H1 (cell line): ENCODE results near the gene KIAA0586. TPM values are rescaled to one million over a fixed set of nuclear protein-coding genes. Genes with fewer than 3 reads are reported as not detected.

Experiments
- CTCF ChIA-PET: fragments of 300-600 bp; sonication (Branson Sonifier 250); formaldehyde crosslinking; loops from one replicate; lab custom pipeline; 2021; ENCODE audit not compliant: partially characterized antibody; lab: Charles Lee
- POLR2A ChIA-PET: fragments of 300-600 bp; sonication (Branson Sonifier 250); formaldehyde crosslinking; loops from one replicate; lab custom pipeline; 2021; ENCODE audit warnings: inconsistent platforms; ENCODE audit not compliant: partially characterized antibody; lab: Charles Lee
- DNase-seq, 2 experiments: peaks; one replicate each; pipeline versions ENCODE4 v3.0.0 to v3.0.0-alpha.2; 2010 to 2022; ENCODE audit warnings: low spot score in 2 of 2, low read depth in 1 of 2, mixed read lengths in 1 of 2
- FAIRE-seq: peaks from 2 replicates; lab custom pipeline; 2011; peaks lifted over from hg19 to GRCh38; lab: Jason Lieb, UNC
- H2AFZ ChIP-seq: 2 replicates; pipeline ENCODE4 v1.8.1; 2012; ENCODE audit warnings: low read length, inconsistent platforms
- H2AK5ac ChIP-seq: 2 replicates; pipeline ENCODE4 v1.6.1; 2013; ENCODE audit warnings: low read depth, low read length
- H2BK120ac ChIP-seq: replicated peaks from 2 replicates; pipeline ENCODE3; 2013; ENCODE audit warnings: low read depth, low read length, inconsistent platforms
- H2BK12ac ChIP-seq: 2 replicates; pipeline ENCODE4 v1.6.1; 2013; ENCODE audit warnings: low read depth, low read length
- H2BK15ac ChIP-seq: 2 replicates; pipeline ENCODE4 v1.6.1; 2013; ENCODE audit warnings: low read length
- H2BK20ac ChIP-seq: 2 replicates; pipeline ENCODE4 v1.6.1; 2013; ENCODE audit warnings: low read length
- H2BK5ac ChIP-seq: 2 replicates; pipeline ENCODE4 v1.6.1; 2013; ENCODE audit warnings: low read depth, low read length
- H3K14ac ChIP-seq: 2 replicates; pipeline ENCODE4 v1.6.1; 2013; ENCODE audit warnings: inconsistent platforms; ENCODE audit not compliant: insufficient read length
- H3K18ac ChIP-seq: 2 replicates; pipeline ENCODE4 v1.6.1; 2013; ENCODE audit warnings: low read length; ENCODE audit errors: extremely low read depth
- H3K23ac ChIP-seq: 2 replicates; pipeline ENCODE4 v1.6.1; 2013; ENCODE audit warnings: inconsistent platforms; ENCODE audit not compliant: insufficient read length
- H3K23me2 ChIP-seq: 2 replicates; pipeline ENCODE4 v1.6.1; 2013; ENCODE audit warnings: low read depth, low read length
- H3K27ac ChIP-seq: 2 replicates; pipeline ENCODE4 v1.6.1; 2011; ENCODE audit warnings: low read depth, low read length, inconsistent platforms
- H3K27me3 ChIP-seq, 4 experiments: replicated peaks in 1 of 4; 1 replicate in 1 of 4; 2 replicates in 3 of 4; pipeline versions ENCODE4 v1.6.1 to v1.8.1; 2011 to 2013; ENCODE audit warnings: low read length in 3 of 4, mild to moderate bottlenecking in 3 of 4, inconsistent platforms in 2 of 4, mixed read lengths in 2 of 4, moderate library complexity in 1 of 4; ENCODE audit not compliant: control insufficient read depth in 3 of 4, insufficient read depth in 3 of 4; ENCODE audit errors: extremely low read depth in 1 of 4
- H3K36me3 ChIP-seq, 4 experiments: 2 replicates each; pipeline versions ENCODE4 v1.6.1 to v1.8.1; 2011 to 2013; ENCODE audit warnings: mild to moderate bottlenecking in 4 of 4, low read length in 3 of 4, moderate library complexity in 2 of 4, control low read depth in 1 of 4, inconsistent platforms in 1 of 4; ENCODE audit not compliant: insufficient read depth in 4 of 4, control insufficient read depth in 2 of 4
- H3K4ac ChIP-seq: replicated peaks from 2 replicates; pipeline ENCODE3; 2013; ENCODE audit warnings: low read length, low read depth, mixed read lengths, inconsistent platforms; ENCODE audit not compliant: insufficient read length
- H3K4me1 ChIP-seq, 4 experiments: replicated peaks in 1 of 4; 1 replicate in 1 of 4; 2 replicates in 3 of 4; pipeline versions ENCODE4 v1.6.1 to v1.8.1; 2011 to 2013; ENCODE audit warnings: low read length in 3 of 4, inconsistent platforms in 2 of 4, mixed read lengths in 1 of 4; ENCODE audit not compliant: insufficient read depth in 4 of 4, control insufficient read depth in 3 of 4
- H3K4me2 ChIP-seq, 2 experiments: 2 replicates each; pipeline versions ENCODE4 v1.6.1 to v1.8.1; 2011 to 2013; ENCODE audit warnings: low read depth in 2 of 2, low read length in 2 of 2, control low read depth in 1 of 2, inconsistent platforms in 1 of 2, mild to moderate bottlenecking in 1 of 2; ENCODE audit not compliant: insufficient read depth in 1 of 2
- H3K4me3 ChIP-seq, 4 experiments: fragments of 200-600, 300-600 bp in 1 of 4; sonication (generic), shearing (Covaris generic), sonication (Bioruptor Twin) in 1 of 4; 2 replicates each; pipeline versions ENCODE4 v1.5.1 to v1.8.1; 2011 to 2016; ENCODE audit warnings: low read length in 4 of 4, low read depth in 3 of 4, control low read depth in 2 of 4, inconsistent platforms in 2 of 4, mild to moderate bottlenecking in 2 of 4, mixed read lengths in 1 of 4, moderate library complexity in 1 of 4; ENCODE audit not compliant: insufficient read depth in 2 of 4; ENCODE audit errors: extremely low read depth in 1 of 4
- H3K56ac ChIP-seq: replicated peaks from 2 replicates; pipeline ENCODE3; 2013; ENCODE audit warnings: low read depth, mild to moderate bottlenecking, mixed read lengths, low read length, inconsistent platforms; ENCODE audit not compliant: insufficient read length
- H3K79me1 ChIP-seq: 2 replicates; pipeline ENCODE4 v1.6.1; 2013; ENCODE audit warnings: low read depth, low read length, control low read depth
- H3K79me2 ChIP-seq, 2 experiments: 2 replicates each; pipeline versions ENCODE4 v1.6.1 to v1.8.1; 2012 to 2013; ENCODE audit warnings: low read length in 2 of 2, mild to moderate bottlenecking in 2 of 2, inconsistent platforms in 1 of 2; ENCODE audit not compliant: insufficient read depth in 2 of 2, control insufficient read depth in 1 of 2
- H3K9ac ChIP-seq, 4 experiments: replicated peaks in 1 of 4; 1 replicate in 1 of 4; 2 replicates in 3 of 4; pipeline versions ENCODE4 v1.6.1 to v1.8.1; 2011 to 2013; ENCODE audit warnings: low read depth in 3 of 4, low read length in 3 of 4, control low read depth in 2 of 4, mild to moderate bottlenecking in 2 of 4, moderate library complexity in 2 of 4, inconsistent platforms in 1 of 4; ENCODE audit errors: extremely low read depth in 1 of 4
- H3K9me3 ChIP-seq, 2 experiments: 2 replicates each; pipeline versions ENCODE4 v1.6.1 to v1.8.1; 2012 to 2013; ENCODE audit warnings: mild to moderate bottlenecking in 2 of 2, moderate library complexity in 2 of 2, control low read depth in 1 of 2, inconsistent platforms in 1 of 2, low read depth in 1 of 2, low read length in 1 of 2, mixed read lengths in 1 of 2; ENCODE audit not compliant: insufficient read depth in 2 of 2
- H4K20me1 ChIP-seq, 2 experiments: replicated peaks in 1 of 2; 2 replicates each; pipeline versions ENCODE3 to v1.8.1; 2011 to 2013; ENCODE audit warnings: inconsistent platforms in 2 of 2, low read length in 2 of 2, mild to moderate bottlenecking in 1 of 2; ENCODE audit not compliant: insufficient read depth in 2 of 2, control insufficient read depth in 1 of 2
- H4K5ac ChIP-seq: 2 replicates; pipeline ENCODE4 v1.6.1; 2013; ENCODE audit warnings: low read length, low read depth, mixed read lengths, inconsistent platforms; ENCODE audit not compliant: insufficient read length
- H4K8ac ChIP-seq: 2 replicates; pipeline ENCODE4 v1.8.0; 2013; ENCODE audit warnings: mild to moderate bottlenecking, moderate library complexity, low read length, inconsistent platforms; ENCODE audit not compliant: insufficient read depth; ENCODE audit errors: extremely low read depth
- H4K91ac ChIP-seq: replicated peaks from 2 replicates; pipeline ENCODE3; 2013; ENCODE audit warnings: low read length, mixed read lengths, inconsistent platforms; ENCODE audit not compliant: insufficient read length
- BACH1 ChIP-seq: IDR thresholded peaks from 2 replicates; pipeline ENCODE4 v1.6.1; 2012; ENCODE audit warnings: low read length, improper control_type of control experiment
- CHD2 ChIP-seq: IDR thresholded peaks from 2 replicates; pipeline ENCODE4 v1.6.1; 2012; ENCODE audit warnings: low read length, improper control_type of control experiment
- CTBP2 ChIP-seq: IDR thresholded peaks from 2 replicates; pipeline ENCODE4 v1.7.0; 2011; ENCODE audit warnings: borderline replicate concordance, mild to moderate bottlenecking, moderate library complexity, mixed read lengths, low read length; ENCODE audit not compliant: insufficient read depth, insufficient read length
- EGR1 ChIP-seq: IDR thresholded peaks from 2 replicates; pipeline ENCODE4 v1.6.1; 2011; ENCODE audit warnings: low read depth, low read length, borderline replicate concordance
- GTF2F1 ChIP-seq: IDR thresholded peaks from 2 replicates; pipeline ENCODE4 v1.6.1; 2012; ENCODE audit warnings: low read depth, low read length, improper control_type of control experiment, borderline replicate concordance
- KDM1A ChIP-seq: fragments of 200-600, 300-600 bp; sonication (generic); IDR thresholded peaks from 2 replicates; pipeline ENCODE4 v1.7.1; 2016; ENCODE audit warnings: mild to moderate bottlenecking, low read length, borderline replicate concordance
- MAX ChIP-seq: IDR thresholded peaks from 2 replicates; pipeline ENCODE4 v1.6.1; 2012; ENCODE audit warnings: inconsistent platforms
- NANOG ChIP-seq: IDR thresholded peaks from 2 replicates; pipeline ENCODE4 v1.6.1; 2011; ENCODE audit warnings: low read length, low read depth, mild to moderate bottlenecking, inconsistent platforms; ENCODE audit not compliant: insufficient read depth, poor library complexity, severe bottlenecking
- NRF1 ChIP-seq: IDR thresholded peaks from 2 replicates; pipeline ENCODE4 v1.6.1; 2011; ENCODE audit warnings: mild to moderate bottlenecking, low read depth, low read length, improper control_type of control experiment
- POLR2AphosphoS5 ChIP-seq: IDR thresholded peaks from 2 replicates; pipeline ENCODE4 v1.6.1; 2011; ENCODE audit warnings: low read depth, low read length
- RFX5 ChIP-seq: IDR thresholded peaks from 2 replicates; pipeline ENCODE4 v1.6.1; 2011; ENCODE audit warnings: low read depth, low read length, improper control_type of control experiment, borderline replicate concordance
- TAF7 ChIP-seq: optimal IDR thresholded peaks from 2 replicates; pipeline ENCODE3; 2011; ENCODE audit warnings: low read depth, mild to moderate bottlenecking, inconsistent platforms, low read length, moderate library complexity, borderline replicate concordance
- WGBS, 2 experiments: shearing (Covaris generic) in 1 of 2; methylation state at CpG; one replicate each; pipeline versions ENCODE4 v1.1.6 to v1.1.7; 2013 to 2015; ENCODE audit warnings: low lambda C conversion rate in 2 of 2, mixed read lengths in 2 of 2, inconsistent platforms in 1 of 2, low coverage in 1 of 2, missing lambda C conversion rate in 1 of 2; ENCODE audit not compliant: insufficient replicate concordance in 2 of 2, insufficient coverage in 1 of 2, insufficient read length in 1 of 2; ENCODE audit errors: extremely low coverage in 1 of 2, missing lambda C conversion rate in 1 of 2; 5-methylcytosine and 5-hydroxymethylcytosine counted together
- polyA plus RNA-seq, 7 experiments: library from polyadenylated mRNA; depleted of rRNA in 3 of 7; stranded (reverse) in 5 of 7; unstranded in 2 of 7; fragments of >200 nt in 5 of 7; fragments of 200-250 nt in 2 of 7; gene quantifications; 1 replicate in 5 of 7; 2 replicates in 1 of 7; 4 replicates in 1 of 7; pipeline versions ENCODE4 v1.2.1 to v1.2.3, GENCODE V29; 2011 to 2013; ENCODE audit warnings: missing spikeins in 2 of 7, mixed read lengths in 2 of 7
- total RNA-seq: library from RNA; stranded (reverse); fragmentation: NEBNext Ultra II Directional; extraction: Animal tissue kit (Norgen Biotek cat#: 25700); gene quantifications from 2 replicates; pipeline ENCODE4 v1.2.1, GENCODE V29; 2021

Gene KIAA0586
- total and polyA plus RNA-seq, 2 of the 8 experiments (the other 6 are each of a cell fraction or from before 2014, with no cell fraction given) = 7.2 to 24.8 TPM

- Histone ChIP-seq H3K79me2 (no peaks in the 10 kb centered on the region), H3K4ac (no peak overlapping the region), H3K14ac (no peak overlapping the region), H4K91ac (no peak overlapping the region), H2AFZ (no peak overlapping the region), H3K23ac (no peak overlapping the region), H2AK5ac (no peak overlapping the region), H2BK120ac (no peak overlapping the region), H4K8ac (no peak overlapping the region), H3K36me3 (no peaks in the 10 kb centered on the region), H2BK15ac (no peak overlapping the region), H3K4me2 (no peak overlapping the region), H2BK5ac (no peak overlapping the region), H2BK20ac (no peak overlapping the region), H3K4me1 (no peaks in the 10 kb centered on the region), H3K27ac (no peak overlapping the region), H4K20me1 (no peaks in the 10 kb centered on the region), H3K4me3 (no peak overlapping the region), H3K56ac (no peak overlapping the region), H3K9ac (no peak overlapping the region), H3K27me3 (no peaks in the 10 kb centered on the region), H4K5ac (no peak overlapping the region), H3K23me2 (no peaks in the 10 kb centered on the region), H3K18ac (no peak overlapping the region), H3K9me3 (no peaks in the 10 kb centered on the region), H3K79me1 (no peaks in the 10 kb centered on the region; the same call in 1 of the 2 replicates), H2BK12ac (no peak overlapping the region)
- no peak for DNase-seq
- 93% methylated on average over 2 of the region's 2 CpGs; no CpG with 5 or more reads in 1 of the 2 experiments for WGBS, 2 experiments
- ChIA-PET POLR2A (no interaction called here), CTCF (interaction anchor here (1.0 to 1.2 kb wide), 2 partner anchors 14 to 71 kb away, joined by 3 to 5 read pairs; no protein-coding TSS in a partner anchor)
- FAIRE-seq = no peak
- TF ChIP-seq CTBP2 (no peak), RFX5 (no peak), CHD2 (no peak), MAX (no peak), GTF2F1 (no peak), BACH1 (no peak), TAF7 (no peak), POLR2AphosphoS5 (no peak), KDM1A (no peak), EGR1 (no peak), NRF1 (no peak), NANOG (no peak)
These were observed 145.3 kb downstream of the KIAA0586 start for GRCh38 chr14:58572863-58573262.
